Choroid plexus epithelial cell (primary cell): ENCODE results near the gene NTN4.
"Not testable (repeated sequence)": the region's sequence is repeated elsewhere in the genome, so short reads cannot be mapped to it uniquely, and the experiment has no call there.

ENCODE experiments used
- DNase-seq: peaks from one replicate; pipeline ENCODE4 v3.0.0-alpha.2; 2010; ENCODE audit warnings: low read depth
- H3K4me3 ChIP-seq: 2 replicates; pipeline ENCODE4 v1.5.1; 2011; ENCODE audit warnings: low read depth, mild to moderate bottlenecking, control low read depth, low read length, moderate library complexity
- TF ChIP-seq, protein P1 (sequence below): conservative IDR thresholded peaks from 2 replicates; pipeline ENCODE4 v1.5.1; 2011; ENCODE audit warnings: low read depth, mild to moderate bottlenecking, control low read depth, inconsistent platforms, low read length, moderate library complexity

NTN4 gene

DNA sequence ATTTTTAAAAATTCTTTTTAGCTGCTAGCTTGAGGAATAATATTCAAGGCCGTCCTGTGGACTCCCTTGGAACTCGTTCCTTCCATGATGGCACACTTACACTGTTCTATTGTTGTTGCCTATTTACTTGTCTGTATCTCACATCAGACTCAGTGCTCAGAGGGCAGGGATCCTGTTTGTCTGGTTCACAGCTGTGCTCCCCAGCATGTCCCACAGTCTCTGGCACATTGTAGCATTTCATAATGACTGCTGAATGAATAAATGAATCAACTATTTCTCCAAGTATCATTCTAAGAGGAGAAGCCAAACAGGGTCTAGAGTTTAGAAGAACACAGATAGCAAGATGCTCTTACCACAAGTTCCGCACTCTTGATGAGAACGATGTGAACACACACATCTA lies 48.0 kb downstream of the NTN4 start:
- no peak overlapping the region for H3K4me3 ChIP-seq
- DNase-seq = no peak
- TF ChIP-seq, protein P1, sequence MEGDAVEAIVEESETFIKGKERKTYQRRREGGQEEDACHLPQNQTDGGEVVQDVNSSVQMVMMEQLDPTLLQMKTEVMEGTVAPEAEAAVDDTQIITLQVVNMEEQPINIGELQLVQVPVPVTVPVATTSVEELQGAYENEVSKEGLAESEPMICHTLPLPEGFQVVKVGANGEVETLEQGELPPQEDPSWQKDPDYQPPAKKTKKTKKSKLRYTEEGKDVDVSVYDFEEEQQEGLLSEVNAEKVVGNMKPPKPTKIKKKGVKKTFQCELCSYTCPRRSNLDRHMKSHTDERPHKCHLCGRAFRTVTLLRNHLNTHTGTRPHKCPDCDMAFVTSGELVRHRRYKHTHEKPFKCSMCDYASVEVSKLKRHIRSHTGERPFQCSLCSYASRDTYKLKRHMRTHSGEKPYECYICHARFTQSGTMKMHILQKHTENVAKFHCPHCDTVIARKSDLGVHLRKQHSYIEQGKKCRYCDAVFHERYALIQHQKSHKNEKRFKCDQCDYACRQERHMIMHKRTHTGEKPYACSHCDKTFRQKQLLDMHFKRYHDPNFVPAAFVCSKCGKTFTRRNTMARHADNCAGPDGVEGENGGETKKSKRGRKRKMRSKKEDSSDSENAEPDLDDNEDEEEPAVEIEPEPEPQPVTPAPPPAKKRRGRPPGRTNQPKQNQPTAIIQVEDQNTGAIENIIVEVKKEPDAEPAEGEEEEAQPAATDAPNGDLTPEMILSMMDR = no peak

- TF ChIP-seq, protein P1 = no peak
- H3K4me3 ChIP-seq = no peak overlapping the region
- DNase-seq = no peak
These were observed 48.9 kb downstream of the NTN4 start for GRCh38 chr12:95741635-95742034.

- H3K4me3 ChIP-seq = no peak overlapping the region
- TF ChIP-seq, protein P1 = no peak
- DNase-seq = peak; percentile 7
These were observed 49.8 kb downstream of the NTN4 start for GRCh38 chr12:95740751-95741150.

GRCh38 chr12:95739561-95740313 lies 50.8 kb downstream of the NTN4 start:
- TF ChIP-seq, protein P1 = no peak
- DNase-seq = no peak
- H3K4me3 ChIP-seq = no peak overlapping the region

GRCh38 chr12:95738024-95738611 lies 52.4 kb downstream of the NTN4 start:
- TF ChIP-seq, protein P1 = no peak
- H3K4me3 ChIP-seq = no peak overlapping the region
- no peak for DNase-seq

GRCh38 chr12:95736631-95737030 lies 53.9 kb downstream of the NTN4 start:
- no peak overlapping the region for H3K4me3 ChIP-seq
- DNase-seq = no peak
- TF ChIP-seq, protein P1 = no peak

DNA sequence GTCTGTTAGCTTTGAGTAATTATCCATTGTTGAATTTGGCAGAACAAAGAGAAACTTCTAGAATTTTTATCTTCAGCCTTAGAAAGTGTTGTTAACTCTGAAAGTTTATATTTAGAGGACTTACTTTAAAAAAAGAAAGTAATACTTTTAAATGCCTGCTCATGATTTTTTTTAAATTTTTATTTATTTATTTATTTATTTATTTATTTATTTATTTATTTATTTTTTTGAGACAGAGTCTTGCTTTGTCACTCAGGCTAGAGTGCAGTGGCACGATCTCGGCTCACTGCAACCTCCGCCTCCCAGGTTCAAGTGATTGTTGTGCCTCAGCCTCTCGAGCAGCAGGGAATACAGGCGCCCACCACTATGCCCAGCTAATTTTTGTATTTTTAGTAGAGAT lies 54.8 kb downstream of the NTN4 start:
- DNase-seq, H3K4me3 ChIP-seq: not testable (repeated sequence)
